Fibroblast of mammary gland (primary cell): ENCODE results near the gene PELI3.
"Not testable (repeated sequence)": the region's sequence is repeated elsewhere in the genome, so short reads cannot be mapped to it uniquely, and the experiment has no call there.

ENCODE experiments used
- DNase-seq: peaks from one replicate; pipeline ENCODE4 v3.0.0-alpha.2; 2010; ENCODE audit warnings: low read depth
- H3K4me3 ChIP-seq: 2 replicates; pipeline ENCODE4 v1.5.1; 2011; ENCODE audit warnings: low read depth, mild to moderate bottlenecking, low read length, moderate library complexity; ENCODE audit not compliant: control insufficient read depth
- TF ChIP-seq, protein P1 (sequence below): conservative IDR thresholded peaks from 2 replicates; pipeline ENCODE4 v1.5.1; 2011; ENCODE audit warnings: low read depth, low read length, inconsistent platforms; ENCODE audit not compliant: control insufficient read depth, insufficient read depth

Gene PELI3

GRCh38 chr11:66432597-66432996, 34.1 kb upstream of the PELI3 start:
- H3K4me3 ChIP-seq, result no peak overlapping the region
- TF ChIP-seq, protein P1, sequence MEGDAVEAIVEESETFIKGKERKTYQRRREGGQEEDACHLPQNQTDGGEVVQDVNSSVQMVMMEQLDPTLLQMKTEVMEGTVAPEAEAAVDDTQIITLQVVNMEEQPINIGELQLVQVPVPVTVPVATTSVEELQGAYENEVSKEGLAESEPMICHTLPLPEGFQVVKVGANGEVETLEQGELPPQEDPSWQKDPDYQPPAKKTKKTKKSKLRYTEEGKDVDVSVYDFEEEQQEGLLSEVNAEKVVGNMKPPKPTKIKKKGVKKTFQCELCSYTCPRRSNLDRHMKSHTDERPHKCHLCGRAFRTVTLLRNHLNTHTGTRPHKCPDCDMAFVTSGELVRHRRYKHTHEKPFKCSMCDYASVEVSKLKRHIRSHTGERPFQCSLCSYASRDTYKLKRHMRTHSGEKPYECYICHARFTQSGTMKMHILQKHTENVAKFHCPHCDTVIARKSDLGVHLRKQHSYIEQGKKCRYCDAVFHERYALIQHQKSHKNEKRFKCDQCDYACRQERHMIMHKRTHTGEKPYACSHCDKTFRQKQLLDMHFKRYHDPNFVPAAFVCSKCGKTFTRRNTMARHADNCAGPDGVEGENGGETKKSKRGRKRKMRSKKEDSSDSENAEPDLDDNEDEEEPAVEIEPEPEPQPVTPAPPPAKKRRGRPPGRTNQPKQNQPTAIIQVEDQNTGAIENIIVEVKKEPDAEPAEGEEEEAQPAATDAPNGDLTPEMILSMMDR, result no peak
- DNase-seq, result no peak

DNA sequence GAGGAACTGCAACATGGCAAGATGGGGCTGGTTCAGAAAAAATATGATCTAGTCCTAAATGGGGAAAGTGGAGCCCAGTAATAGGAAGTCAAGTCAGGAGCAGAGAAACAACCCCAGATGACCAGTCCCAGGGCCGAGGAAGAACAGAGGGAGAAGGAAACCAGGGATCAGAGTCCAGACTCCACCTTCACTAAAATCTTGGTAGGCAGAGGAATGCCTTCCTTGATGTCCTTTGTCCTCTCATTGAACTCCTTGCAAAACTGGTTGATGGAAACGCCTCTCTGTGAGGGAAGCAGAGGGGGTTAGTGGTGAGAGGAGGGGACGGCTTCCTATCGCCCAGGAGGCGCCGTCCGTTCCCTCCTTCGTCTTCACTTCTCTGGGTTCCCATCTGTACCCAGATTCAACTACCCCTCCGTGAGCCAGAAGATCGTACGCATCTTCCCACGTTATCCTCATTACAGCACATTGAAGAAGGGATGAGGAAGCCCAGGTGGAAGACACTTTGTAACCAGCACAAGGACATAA, 28.7 kb upstream of the PELI3 start:
- TF ChIP-seq, protein P1, result no peak
- no peak for DNase-seq

GRCh38 chr11:66438504-66439466, 27.9 kb upstream of the PELI3 start, which contains the start of gene MRPL11:
TSS of gene MRPL11 (minus strand) at chr11:66438848. CDS start at chr11:66438754, 94 bp downstream.
- TF ChIP-seq, protein P1, result peak; percentile 64
- H3K4me3 ChIP-seq, result peak within 1 kb of the TSS; percentile 84
- peak; percentile 92 for DNase-seq

More for the DNA sequence above, 28.7 kb upstream of the PELI3 start:
- H3K4me3 ChIP-seq, result peak overlapping the region; percentile 84

- H3K4me3 ChIP-seq, DNase-seq: not testable (repeated sequence)
These were observed 26.4 kb upstream of the PELI3 start for GRCh38 chr11:66440101-66440939.

GRCh38 chr11:66440940-66441282, 25.8 kb upstream of the PELI3 start:
- DNase-seq, H3K4me3 ChIP-seq: not testable (repeated sequence)

DNA sequence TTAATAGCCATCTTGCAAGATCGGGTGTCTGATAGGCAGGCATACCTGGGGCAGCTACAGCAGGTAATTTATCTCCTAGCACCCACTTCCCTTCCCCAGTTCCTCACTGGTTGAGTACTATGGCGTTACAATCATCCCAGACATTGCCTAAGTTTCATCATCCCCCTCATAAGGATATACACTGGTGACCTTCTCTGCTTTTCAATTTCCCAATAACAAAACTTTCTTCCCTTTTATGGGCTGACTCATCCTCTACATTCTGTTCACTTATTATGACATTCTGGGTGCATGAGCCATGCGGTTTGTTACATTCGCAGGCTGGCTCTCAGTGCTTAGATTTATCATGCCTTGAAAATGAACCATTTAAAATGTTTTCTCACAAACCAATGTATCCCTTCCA, 23.1 kb upstream of the PELI3 start:
- TF ChIP-seq, protein P1, result no peak
- no peak overlapping the region for H3K4me3 ChIP-seq
- DNase-seq, result peak; percentile 93

GRCh38 chr11:66447012-66447411, 19.7 kb upstream of the PELI3 start:
- H3K4me3 ChIP-seq, result no peak overlapping the region
- TF ChIP-seq, protein P1, result no peak
- no peak for DNase-seq
